HG03066 (cell line): ENCODE measurements around the gene PERP.
"Not testable (repeated sequence)": the region's sequence is repeated elsewhere in the genome, so short reads cannot be mapped to it uniquely, and the experiment has no call there.

Source experiments
- ATAC-seq: cut with Tn5 transposase; IDR thresholded peaks from one replicate; pipeline ENCODE4 v1.9.1; 2021; ENCODE audit warnings: low read depth; ENCODE audit not compliant: unreplicated experiment

The PERP gene

DNA sequence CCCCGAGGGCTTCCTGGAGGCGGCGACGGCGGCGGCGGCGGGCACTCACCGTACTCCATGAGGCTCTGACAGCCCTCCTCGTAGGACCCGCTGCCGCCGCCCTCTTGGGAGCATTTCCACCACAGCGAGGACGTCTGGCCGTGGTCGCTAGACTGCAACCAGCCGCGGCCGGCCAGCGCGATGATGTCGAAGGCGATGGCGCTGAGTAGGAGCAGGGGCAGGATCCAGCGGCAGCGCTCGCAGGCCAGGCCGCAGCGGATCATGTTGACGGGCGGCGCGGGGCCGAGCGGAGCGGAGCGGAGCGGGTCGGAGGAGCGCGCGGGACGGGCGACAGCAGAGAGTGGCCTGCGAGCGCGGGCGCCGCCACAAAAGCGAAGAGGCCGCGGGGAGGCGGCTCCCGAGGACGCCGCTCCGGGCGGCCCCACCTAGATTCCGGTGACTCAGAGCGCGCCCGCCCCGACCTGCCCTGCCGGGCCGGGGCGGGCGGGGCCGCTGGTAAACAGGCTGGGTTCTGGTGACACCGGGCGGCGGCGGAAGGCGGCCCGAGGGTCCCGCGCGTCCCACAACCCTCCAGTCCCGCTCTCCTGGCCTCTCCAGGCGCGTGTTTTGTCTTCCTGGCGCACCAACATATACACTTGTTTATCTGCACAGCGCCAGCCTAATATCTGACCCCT lies at the start of gene PERP:
TSS of gene PERP (minus strand) at position 342 of the 674 bp plus-strand sequence. CDS start at position 263, 79 bp downstream.
- peak; percentile 66 for ATAC-seq

DNA sequence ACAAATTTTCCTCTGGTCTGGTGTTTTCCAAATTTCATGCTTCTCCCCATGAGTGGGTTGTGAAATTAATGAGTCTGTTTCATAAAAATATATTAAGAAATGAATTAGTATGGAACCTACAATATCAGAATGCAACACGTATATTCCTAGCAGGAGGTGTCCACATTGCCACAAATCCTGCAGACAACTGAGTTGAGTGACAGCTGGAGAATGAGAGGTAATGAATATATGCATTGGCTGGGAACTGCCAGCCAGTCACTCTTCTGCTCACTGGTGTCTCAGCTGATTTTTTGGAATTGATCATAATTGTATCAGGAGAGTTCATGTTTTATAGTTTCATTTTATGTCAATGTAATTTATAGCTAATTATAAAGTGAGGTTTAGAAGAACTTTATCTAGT lies 48.2 kb upstream of the PERP start:
- no peak for ATAC-seq

DNA sequence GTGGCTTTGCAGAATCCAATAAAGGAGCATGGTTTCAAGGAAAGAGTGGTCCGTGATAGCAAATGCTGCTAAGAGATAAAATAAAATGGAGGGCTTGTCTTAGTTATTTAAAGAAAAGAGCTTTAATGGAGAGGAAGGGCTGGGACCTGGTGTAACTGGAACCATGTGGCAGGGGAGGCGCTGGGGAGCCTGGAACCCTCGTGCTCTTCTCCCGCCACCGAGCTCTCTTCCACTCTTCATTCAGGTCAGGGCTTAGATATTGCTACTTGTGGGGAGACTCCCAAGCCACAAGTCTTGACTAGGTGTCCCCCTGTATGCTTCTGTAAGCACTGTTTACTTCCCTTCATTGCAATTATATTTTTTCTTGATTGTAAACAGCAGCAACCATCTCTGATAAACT lies 39.3 kb upstream of the PERP start:
- no peak for ATAC-seq

DNA sequence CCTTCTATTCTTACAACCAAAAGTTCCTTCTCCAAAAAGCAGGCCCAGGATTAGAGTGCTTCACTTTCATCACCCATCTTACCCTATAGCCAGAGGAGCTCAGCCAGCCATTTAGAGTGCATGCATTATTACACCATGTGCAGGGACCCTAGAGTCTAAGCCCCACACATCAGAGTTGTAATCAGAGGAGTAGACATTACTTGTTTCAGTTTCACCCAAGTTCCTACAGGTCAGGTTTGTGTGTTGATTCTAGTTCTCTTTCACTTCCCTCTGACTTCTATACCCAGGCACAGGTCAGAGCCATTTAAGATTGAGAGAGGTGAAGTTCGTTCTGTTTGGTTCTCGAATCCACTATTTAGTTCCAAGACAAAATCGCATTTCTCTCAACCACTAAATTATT lies 38.2 kb upstream of the PERP start:
- ATAC-seq: peak; percentile 88

DNA sequence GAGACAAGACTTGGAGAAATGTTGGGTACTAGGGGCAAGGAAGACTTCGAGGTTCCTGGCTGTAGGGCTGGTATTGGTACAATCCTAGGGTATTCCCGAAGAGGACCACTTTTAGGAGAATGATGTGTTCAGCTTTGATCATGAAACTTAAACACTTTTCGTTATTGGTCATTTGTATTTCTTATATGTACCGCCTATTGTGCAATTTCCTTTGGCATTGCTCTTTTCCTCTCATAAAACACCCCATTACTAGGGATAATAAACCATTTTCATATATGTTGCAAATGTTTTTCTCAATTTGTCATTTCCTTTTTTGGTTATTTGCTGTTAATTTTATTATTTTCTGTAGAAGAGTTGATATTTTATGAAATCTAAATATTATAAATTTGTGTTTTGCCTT lies 35.6 kb upstream of the PERP start:
- ATAC-seq: no peak

DNA sequence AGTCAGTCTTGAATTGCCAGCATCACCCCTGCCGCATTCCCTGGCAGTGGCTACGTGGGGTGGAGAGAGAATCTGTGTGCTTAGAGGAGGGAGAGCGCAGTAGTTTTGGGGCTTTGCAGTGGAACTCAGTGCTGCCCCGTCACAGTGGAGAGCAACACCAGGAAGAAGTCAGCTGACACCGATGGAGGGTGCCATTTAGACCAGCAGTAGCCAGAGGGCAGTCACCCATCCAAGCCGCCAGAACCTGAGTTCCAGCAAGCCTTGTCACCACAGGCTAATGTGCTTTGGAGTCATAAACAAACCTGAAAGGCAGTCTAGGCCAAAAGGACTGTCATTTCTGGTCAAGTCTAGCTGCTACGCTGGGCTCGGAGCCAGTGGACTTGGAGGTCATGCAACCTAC lies 22.0 kb upstream of the PERP start:
- no peak for ATAC-seq

DNA sequence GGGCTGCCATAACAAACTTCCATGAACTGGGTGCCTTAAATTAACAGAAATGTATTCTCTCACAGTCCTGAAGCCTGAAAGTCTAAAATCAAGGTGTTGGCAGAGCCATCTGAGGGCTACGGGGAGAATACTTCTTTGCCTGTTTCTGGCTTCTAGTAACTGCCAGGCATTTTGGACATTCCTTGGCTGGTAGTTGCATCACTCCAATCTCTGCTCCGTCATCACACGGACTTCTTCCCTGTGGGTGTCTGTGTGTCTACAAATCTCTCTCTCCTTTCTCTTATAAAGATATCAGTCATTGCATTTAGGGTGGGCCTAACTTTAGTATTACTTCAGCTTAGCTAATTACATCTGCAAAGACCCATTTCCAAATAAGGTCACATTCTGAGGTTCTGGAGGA lies 20.9 kb upstream of the PERP start:
- ATAC-seq: no peak

DNA sequence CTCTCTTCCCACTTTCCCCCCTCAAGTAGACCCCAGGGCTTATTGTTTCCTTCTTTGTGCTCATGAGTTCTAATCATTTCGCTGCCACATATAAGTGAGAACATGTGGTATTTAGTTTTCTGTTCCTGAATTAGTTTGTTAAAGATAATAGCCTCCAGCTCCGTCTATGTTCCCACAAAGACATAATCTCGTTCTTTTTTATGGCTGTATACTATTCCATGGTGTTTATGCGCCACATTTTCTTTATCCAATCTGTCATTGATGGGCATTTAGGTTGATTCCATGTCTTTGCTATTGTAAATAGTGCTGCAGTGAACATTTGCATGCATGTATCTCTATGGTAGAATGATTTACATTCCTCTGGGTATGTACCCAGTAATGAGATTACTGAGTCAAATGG lies 16.9 kb upstream of the PERP start:
- no peak for ATAC-seq

DNA sequence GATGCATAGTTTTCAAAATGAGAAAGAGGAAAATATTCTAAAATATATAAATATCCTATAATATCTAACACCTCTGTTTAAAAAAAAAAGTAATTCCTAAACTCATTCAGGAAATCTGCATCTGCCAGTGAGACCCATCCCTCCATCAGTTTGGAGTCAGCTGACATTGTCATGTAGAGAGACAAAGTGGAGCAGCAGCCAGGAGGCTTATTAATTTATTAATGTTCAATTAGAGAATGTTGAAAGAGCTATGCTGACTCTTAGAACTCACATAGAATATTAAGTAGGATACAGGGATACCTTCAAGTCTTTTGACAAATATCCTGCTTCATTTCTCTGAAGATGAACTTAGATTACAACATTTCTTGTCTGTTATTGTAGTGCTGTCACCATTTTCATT lies 12.8 kb upstream of the PERP start:
- ATAC-seq: no peak

DNA sequence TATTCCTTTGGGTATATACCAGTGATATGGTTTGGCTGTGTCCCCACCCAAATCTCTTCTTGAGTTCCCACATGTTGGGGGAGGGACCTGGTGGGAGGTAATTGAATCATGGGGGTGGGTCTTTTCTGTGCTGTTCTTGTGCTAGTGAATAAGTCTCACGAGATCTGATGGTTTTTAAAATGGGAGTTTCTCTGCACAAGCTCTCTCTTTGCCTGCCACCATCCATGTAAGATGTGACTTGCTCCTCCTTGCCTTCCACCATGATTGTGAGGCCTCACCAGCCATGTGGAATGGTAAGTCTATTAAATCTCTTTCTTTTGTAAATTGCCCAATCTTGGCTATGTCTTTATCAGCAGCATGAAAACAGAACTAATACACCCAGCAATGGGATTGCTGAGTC lies 12.0 kb upstream of the PERP start:
- ATAC-seq: not testable (repeated sequence)

DNA sequence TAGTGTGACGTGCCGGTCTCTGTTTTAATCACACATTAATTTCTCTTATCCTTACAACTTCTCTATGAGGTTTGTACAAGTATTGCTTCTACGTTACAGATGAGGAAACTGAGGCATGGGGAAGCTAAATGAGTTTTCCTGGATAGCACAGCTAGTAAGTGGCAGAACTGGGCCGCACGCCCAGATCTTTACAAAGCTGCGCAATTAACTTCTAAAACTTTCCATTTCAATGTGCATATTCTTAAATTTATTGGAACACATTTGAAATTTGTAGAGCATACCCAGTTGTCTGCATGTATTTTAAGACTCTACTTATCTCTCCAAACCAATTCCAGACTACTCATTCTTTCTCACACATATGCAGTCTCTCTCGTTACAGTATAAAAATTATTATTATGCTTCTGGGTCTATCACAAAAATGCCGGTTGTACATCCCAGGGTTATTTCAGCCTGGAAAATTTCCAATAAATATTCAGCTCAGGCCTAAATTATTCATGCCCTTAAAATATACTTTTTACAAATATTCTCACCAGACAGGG lies 10.2 kb upstream of the PERP start:
- no peak for ATAC-seq

DNA sequence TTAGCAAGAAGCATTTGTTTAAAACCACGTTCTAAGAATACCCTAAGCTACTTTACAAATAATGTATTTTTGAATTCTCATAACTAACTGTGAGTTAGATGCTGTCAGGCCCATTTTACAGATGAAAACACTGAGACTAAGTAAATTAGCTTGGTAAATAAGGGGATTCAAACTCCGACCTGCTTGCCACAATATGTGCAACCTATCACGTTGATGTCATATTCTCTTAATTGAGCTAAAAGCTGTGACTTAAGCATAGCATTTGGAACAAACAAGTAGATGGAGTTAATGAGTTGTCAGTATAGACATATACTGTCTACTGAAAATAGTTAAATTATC lies 9.4 kb upstream of the PERP start:
- no peak for ATAC-seq

DNA sequence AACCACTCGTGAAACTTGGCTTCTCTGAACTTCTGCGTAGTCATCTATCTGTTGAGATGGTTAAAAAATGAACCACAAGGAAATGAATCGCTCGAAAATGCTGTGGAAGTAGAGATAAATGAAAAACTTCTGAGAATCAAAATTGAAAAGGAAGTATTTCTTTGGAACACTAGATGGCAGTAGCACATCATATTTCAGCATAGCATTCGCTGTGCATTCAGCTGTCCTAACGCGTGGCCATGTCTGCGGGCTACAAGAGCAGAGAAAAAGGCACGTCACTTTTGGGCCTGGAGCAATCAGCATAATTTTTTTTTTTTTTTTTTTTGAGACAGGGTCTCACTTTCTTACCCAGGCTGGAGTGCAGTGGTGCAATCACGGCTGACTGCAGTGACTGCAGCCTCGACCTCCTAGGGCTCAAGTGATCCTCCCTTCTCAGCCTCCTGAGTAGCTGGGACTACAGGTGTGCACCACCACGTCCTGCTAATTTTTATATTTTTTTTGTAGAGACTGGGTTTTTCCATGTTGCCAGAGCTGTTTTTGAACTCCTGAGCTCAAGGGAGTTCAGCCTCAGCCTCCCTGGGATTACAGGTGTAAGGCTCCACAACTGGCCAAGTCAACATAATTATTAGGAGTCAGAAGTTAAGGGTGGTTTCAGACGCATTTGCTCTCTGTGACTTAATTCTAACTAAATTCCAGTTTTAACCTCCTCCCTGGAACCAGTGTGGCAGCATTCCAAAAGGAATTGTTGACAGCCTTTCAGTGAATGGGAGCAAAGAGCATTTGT lies 8.8 kb upstream of the PERP start:
- peak; percentile 80 for ATAC-seq

DNA sequence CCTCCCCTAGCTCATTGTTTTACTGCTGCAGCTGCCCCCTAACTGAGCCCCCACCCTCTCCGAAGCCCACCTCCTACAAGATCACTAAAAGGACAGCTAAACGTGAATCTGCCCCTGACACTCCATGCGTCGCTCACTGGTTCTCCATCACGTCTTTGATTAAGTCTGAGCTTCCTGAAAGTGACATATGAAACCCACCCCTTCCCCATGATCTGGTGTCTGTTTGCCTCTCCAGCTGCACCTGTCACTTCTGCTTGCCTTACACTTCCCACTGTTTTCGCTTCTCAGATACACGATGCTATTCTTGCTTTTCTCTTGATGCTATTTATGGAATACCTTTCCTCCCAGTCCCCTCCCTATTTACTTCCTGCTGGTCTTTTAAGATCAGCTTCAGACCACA lies 8.0 kb upstream of the PERP start:
- no peak for ATAC-seq

DNA sequence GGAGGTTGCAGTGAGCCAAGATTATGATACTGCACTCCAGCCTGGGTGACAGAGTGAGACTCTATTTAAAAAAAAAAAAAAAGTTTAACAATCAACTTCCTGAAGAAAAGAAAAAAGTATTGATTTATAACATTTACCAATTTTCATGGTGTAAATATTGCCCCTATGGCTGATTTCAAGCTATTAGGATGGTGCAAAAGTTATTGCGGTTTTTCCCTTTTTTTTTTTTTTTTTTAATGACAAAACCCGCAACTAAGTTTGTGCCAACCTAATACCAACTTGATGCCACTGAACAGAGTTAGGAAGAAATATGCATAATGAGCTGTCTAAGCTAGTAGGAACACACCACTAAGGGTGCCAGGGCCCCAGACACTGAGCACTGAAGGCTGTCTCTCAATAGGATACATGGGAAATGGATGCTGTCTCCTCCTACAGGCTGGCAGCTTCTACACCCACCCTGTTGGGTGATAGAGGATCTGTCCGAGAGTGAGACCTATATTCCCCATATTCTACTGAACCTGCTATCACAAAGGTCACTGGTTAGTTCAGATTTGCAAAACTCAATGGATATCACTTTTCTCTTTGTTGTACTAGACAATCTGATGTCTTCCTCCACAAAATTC lies 6.5 kb upstream of the PERP start:
- ATAC-seq: no peak

DNA sequence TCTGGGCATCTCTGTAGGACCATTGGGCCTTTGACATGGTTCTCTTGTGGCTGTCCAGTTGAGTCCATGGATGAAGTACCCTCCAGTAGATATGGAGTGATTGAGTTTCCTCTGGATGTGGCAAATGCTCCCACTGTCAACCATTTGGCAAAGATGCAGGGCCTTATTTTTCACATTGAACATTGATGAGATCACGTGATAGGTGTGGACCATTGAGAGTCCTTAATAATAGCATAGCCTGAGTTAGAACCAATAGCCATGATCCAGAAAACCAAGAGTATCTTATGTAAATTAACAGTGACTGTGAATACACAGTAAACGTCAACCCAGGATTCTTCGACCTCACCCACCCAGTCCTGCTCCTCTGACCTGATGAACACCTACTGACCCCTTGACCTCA lies 3.0 kb upstream of the PERP start:
- no peak for ATAC-seq

DNA sequence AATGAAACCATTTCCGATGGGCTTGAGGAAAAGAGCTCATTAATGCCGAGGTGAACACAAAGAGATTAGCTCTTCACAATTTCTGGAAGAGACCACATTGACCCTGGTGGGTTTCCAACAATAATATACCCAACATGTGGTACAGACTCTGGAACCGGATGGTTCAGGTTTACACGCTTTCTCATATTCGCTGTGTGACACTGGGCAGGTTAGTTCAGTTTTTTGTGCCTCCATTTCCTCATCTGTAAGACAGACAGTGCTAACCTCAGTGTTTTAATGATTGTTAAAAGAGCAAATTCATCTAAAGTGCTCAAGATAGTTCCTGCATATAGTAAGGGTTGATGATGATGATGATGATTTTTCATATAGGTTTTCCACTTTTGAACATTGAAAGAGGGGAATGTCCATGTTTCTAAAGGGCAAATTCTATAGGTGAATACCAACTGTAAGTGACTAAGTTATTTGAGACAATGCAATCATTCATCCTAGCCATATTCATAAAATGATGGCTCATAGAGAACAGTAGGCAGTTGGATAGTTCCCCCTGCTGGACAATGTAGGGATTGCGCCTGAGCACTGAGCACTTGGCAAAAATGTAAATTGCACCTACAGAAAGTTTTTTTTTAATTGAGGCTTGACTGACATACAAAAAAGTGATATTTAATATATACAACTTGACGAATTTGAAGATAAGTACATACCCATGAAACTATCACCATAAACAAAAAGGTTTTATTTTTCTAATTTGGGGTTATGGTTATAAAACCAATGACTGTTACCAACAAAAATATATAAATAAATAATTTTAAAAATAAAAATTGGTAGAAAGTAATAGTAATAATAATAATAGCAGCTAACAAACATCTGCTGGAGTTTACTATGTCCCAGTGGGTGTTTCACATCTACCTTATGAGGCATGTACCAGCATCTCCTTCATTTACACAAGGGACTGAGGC lies 2.1 kb upstream of the PERP start:
- peak; percentile 53 for ATAC-seq

DNA sequence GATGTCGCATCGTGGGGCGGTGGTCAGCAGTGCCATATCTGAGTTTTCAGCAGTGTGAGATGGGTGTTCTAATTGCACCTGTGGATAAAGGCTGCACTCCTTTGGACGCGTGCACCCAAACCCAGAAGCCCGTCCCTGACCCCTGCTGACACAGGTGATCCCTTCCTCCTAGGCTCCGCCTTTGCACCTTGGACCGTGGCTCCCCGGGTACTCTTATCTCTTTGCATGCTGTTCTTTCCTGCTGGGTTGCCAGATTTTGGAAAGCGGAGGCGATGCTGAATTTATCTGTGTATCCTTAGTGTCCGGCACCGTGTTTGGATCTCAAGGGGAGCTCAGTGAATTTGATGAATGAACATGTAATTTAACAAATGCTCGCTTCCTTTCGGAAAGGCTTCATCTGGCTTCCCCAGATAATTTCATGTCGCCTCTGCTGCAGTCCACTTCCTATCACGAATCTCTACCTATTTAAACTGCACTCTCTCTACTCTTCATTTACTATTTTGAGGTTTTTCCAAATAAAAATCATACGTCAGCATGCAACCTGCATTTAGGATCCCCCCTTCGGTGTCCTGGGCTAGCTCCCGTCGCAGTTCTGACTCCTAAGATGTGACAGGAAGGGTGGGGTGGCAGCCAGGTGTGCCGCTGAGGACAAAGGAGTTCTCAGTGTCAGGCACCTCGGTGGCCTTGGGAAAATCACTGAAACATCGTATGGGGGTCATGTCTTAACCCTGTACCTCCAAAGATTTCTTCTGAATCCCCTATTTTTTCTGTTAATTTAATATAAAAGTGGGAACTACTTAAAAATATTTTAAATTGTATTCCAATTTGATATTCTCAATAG lies 753 bp upstream of the PERP start:
- ATAC-seq: no peak

DNA sequence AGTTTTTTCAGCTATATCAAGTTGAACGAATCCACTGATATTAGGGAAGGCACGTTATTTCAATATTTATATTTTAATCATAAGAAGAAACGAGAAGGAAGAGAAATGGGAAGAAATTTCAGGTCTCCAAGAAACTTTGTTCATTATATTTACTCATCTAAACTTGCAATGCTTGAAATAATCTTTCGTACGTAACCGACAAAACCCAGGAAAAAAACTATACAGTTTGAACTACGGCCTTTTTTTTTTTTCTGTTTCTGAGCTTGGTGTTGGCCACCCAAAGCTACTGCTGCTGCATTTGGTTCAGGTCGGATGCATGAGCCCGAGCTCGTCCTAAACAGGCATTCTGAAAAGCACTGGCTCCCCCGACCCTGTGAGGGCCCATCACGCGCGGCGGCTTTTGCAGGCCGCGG lies 548 bp downstream of the PERP start:
- no peak for ATAC-seq
